Hepatocyte (in vitro differentiated cells): ENCODE measurements around the gene GCG. TPM values are rescaled to one million over a fixed set of nuclear protein-coding genes. Genes with fewer than 3 reads are reported as not detected.

Source experiments
- DNase-seq: peaks from one replicate; pipeline ENCODE4 v3.0.0-alpha.2; 2016; ENCODE audit warnings: low spot score
- H2AFZ ChIP-seq: fragments of 200-600 bp; sonication (generic); 2 replicates; pipeline ENCODE4 v1.6.0; 2016; ENCODE audit warnings: antibody characterized with exemption, mild to moderate bottlenecking
- H3K27ac ChIP-seq: fragments of 200-600 bp; sonication (generic); 2 replicates; pipeline ENCODE4 v1.5.1; 2016; ENCODE audit warnings: mild to moderate bottlenecking
- H3K27me3 ChIP-seq: fragments of 200-600 bp; sonication (generic); 2 replicates; pipeline ENCODE4 v1.6.1; 2016
- H3K36me3 ChIP-seq: fragments of 200-600 bp; sonication (generic); replicated peaks from 2 replicates; pipeline ENCODE4 v1.5.1; 2016; ENCODE audit warnings: low read depth; ENCODE audit not compliant: insufficient read depth
- H3K4me1 ChIP-seq: fragments of 200-600 bp; sonication (generic); 2 replicates; pipeline ENCODE4 v1.5.1; 2016; ENCODE audit warnings: mild to moderate bottlenecking, moderate library complexity; ENCODE audit not compliant: insufficient read depth
- H3K4me2 ChIP-seq: fragments of 200-600 bp; sonication (generic); 2 replicates; pipeline ENCODE4 v1.6.0; 2016
- H3K4me3 ChIP-seq: fragments of 200-600 bp; sonication (generic); 2 replicates; pipeline ENCODE4 v1.5.1; 2016; ENCODE audit warnings: mild to moderate bottlenecking
- H3K79me2 ChIP-seq: fragments of 200-600 bp; sonication (generic); 2 replicates; pipeline ENCODE4 v1.6.0; 2017; ENCODE audit warnings: mild to moderate bottlenecking
- H3K9me2 ChIP-seq: fragments of 200-600 bp; sonication (generic); replicated peaks from 2 replicates; pipeline ENCODE4 v1.6.0; 2017; ENCODE audit warnings: mild to moderate bottlenecking; ENCODE audit not compliant: insufficient read depth
- H3K9me3 ChIP-seq: fragments of 200-600 bp; sonication (generic); 2 replicates; pipeline ENCODE4 v1.5.1; 2016; ENCODE audit warnings: low read depth, mild to moderate bottlenecking
- H4K20me1 ChIP-seq: fragments of 200-600 bp; sonication (generic); 2 replicates; pipeline ENCODE4 v1.6.0; 2016; ENCODE audit warnings: mild to moderate bottlenecking; ENCODE audit not compliant: insufficient read depth, poor library complexity, severe bottlenecking
- EZH2 ChIP-seq: fragments of 200-600 bp; sonication (generic); IDR thresholded peaks from 2 replicates; pipeline ENCODE4 v1.6.1; 2016; ENCODE audit warnings: antibody characterized with exemption, mild to moderate bottlenecking, borderline replicate concordance
- EZH2phosphoT487 ChIP-seq: fragments of 200-600 bp; sonication (generic); IDR thresholded peaks from one replicate; pipeline ENCODE4 v1.6.1; 2018; ENCODE audit warnings: antibody characterized with exemption, mild to moderate bottlenecking, low read depth, moderate library complexity; ENCODE audit not compliant: unreplicated experiment, severe bottlenecking
- WGBS: methylation state at CpG from one replicate; pipeline ENCODE4 v1.1.6; 2016; ENCODE audit warnings: low lambda C conversion rate; ENCODE audit errors: missing lambda C conversion rate; 5-methylcytosine and 5-hydroxymethylcytosine counted together
- polyA plus RNA-seq: library from polyadenylated mRNA; unstranded; fragments of >200 nt; fragmentation: Nextera tagmentation; extraction: Ambion mirVana; gene quantifications from 2 replicates; pipeline ENCODE4 v1.2.1, GENCODE V29; 2016
- total RNA-seq: library from RNA; depleted of rRNA; stranded (reverse); fragments of >200 nt; gene quantifications from 2 replicates; pipeline ENCODE4 v1.2.3, GENCODE V29; 2014
- TF ChIP-seq, protein P1 (sequence below): fragments of 200-600 bp; sonication (generic); IDR thresholded peaks from 2 replicates; pipeline ENCODE4 v1.5.1; 2016; ENCODE audit warnings: antibody characterized with exemption, mild to moderate bottlenecking; ENCODE audit not compliant: poor library complexity

GCG gene
- total and polyA plus RNA-seq, 2 experiments from 2014 or later = 19.8 to 100 TPM

DNA sequence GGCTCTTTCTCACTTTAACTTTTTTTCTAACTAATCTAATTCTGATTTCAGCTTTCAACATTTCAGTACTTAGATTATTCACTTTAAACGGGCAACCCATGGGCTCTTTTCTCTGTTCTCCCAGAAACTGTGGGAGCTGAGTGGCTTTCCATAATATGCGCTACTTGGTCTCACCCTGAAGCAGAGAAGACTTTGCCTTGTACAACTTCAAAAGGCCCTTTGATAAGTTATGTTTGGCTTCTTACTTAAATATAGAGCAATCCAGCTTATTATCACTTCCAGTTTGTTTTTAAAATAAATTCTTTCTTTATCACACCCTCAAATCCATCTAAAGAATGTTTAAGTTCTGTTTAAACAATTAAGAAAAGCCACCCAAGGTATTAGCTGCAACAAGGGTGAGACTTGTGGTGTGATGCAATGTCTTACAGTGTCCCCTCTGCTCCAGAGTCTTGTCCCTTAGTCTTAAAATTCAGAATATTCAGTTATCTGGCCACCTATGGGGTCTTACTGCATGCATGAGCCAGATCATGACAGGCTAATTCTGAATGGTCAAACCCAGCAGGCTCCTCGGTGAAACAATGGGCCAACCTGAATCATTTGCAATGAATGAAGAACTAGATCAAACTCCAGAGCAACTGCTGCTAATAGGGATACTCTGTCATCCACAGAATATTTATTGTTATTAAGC, 38.8 kb downstream of the GCG start:
- Histone ChIP-seq H3K4me3 (no peak overlapping the region), H3K79me2 (no peaks in the 10 kb centered on the region), H3K27ac (peak overlapping the region; percentile 43), H3K9me3 (no peaks in the 10 kb centered on the region), H3K4me2 (peak overlapping the region; percentile 5), H2AFZ (no peak overlapping the region), H3K9me2 (no peaks in the 10 kb centered on the region), H3K4me1 (peaks cover 13% of the 10 kb centered on the region), H4K20me1 (no peaks in the 10 kb centered on the region), H3K36me3 (no peaks in the 10 kb centered on the region), H3K27me3 (no peaks in the 10 kb centered on the region)
- WGBS = 52% methylated on average over 3 of the region's 3 CpGs
- no peak for DNase-seq
- TF ChIP-seq EZH2phosphoT487 (no peak), EZH2 (no peak)
- TF ChIP-seq, protein P1, sequence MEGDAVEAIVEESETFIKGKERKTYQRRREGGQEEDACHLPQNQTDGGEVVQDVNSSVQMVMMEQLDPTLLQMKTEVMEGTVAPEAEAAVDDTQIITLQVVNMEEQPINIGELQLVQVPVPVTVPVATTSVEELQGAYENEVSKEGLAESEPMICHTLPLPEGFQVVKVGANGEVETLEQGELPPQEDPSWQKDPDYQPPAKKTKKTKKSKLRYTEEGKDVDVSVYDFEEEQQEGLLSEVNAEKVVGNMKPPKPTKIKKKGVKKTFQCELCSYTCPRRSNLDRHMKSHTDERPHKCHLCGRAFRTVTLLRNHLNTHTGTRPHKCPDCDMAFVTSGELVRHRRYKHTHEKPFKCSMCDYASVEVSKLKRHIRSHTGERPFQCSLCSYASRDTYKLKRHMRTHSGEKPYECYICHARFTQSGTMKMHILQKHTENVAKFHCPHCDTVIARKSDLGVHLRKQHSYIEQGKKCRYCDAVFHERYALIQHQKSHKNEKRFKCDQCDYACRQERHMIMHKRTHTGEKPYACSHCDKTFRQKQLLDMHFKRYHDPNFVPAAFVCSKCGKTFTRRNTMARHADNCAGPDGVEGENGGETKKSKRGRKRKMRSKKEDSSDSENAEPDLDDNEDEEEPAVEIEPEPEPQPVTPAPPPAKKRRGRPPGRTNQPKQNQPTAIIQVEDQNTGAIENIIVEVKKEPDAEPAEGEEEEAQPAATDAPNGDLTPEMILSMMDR = no peak

GRCh38 chr2:162111958-162112850, 39.8 kb downstream of the GCG start:
- 90% methylated on average over 5 of the region's 5 CpGs for WGBS
- TF ChIP-seq EZH2 (no peak), EZH2phosphoT487 (no peak)
- TF ChIP-seq, protein P1 = no peak
- no peak for DNase-seq
- no peak overlapping the region for H2AFZ ChIP-seq
- peak overlapping the region; percentile 43 for H3K27ac ChIP-seq
- H3K36me3 ChIP-seq = no peaks in the 10 kb centered on the region
- H3K9me2 ChIP-seq = no peaks in the 10 kb centered on the region
- no peaks in the 10 kb centered on the region for H3K27me3 ChIP-seq
- H3K79me2 ChIP-seq = no peaks in the 10 kb centered on the region
- no peak overlapping the region for H3K4me3 ChIP-seq
- no peaks in the 10 kb centered on the region for H3K9me3 ChIP-seq
- H3K4me1 ChIP-seq = peaks cover 17% of the 10 kb centered on the region
- no peaks in the 10 kb centered on the region for H4K20me1 ChIP-seq
- H3K4me2 ChIP-seq = peak overlapping the region; percentile 8

DNA sequence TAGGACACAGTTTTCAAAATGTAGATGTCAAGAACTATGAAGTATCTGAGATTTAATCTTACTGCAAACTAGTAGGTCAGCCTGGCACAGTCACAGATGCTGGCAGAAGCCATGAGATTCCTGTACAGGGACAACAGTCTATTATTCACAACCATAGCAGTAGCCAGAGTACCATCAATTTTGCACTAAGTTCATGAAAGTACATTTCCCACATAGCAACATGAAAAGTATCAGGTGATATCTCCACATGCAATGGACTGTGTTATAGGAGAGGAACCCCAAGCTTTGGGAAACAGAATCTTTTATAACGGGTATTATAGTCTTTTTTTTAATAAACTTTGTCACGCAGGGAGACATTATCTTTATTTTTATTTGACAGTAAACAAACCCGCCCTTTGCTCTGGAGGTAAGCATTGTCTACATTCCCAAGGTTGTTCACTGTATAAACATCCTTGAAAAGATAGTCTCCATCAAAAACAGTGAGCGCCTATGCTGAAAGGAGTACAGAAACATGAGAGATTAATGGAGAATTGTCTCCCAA, 44.6 kb downstream of the GCG start:
- peak; percentile 20 for DNase-seq
- Histone ChIP-seq H3K27me3 (no peaks in the 10 kb centered on the region), H3K79me2 (no peaks in the 10 kb centered on the region), H3K9me2 (no peaks in the 10 kb centered on the region), H2AFZ (no peak overlapping the region), H3K9me3 (no peaks in the 10 kb centered on the region), H4K20me1 (no peaks in the 10 kb centered on the region), H3K4me1 (peaks cover 6% of the 10 kb centered on the region), H3K4me2 (no peak overlapping the region), H3K4me3 (no peak overlapping the region), H3K36me3 (no peaks in the 10 kb centered on the region), H3K27ac (peak overlapping the region; percentile 61)
- 49% methylated on average over 4 of the region's 4 CpGs for WGBS
- TF ChIP-seq, protein P1 = no peak
- TF ChIP-seq EZH2phosphoT487 (no peak), EZH2 (no peak)
